ENCODE measurements around the gene HLCS. TPM values are rescaled to one million over a fixed set of nuclear protein-coding genes. Genes with fewer than 3 reads are reported as not detected.

The HLCS gene
- polyA plus RNA-seq, 1 of the 3 experiments (the other 2 are of a cell fraction): 13.0 TPM

GRCh38 chr21:36750576-36750959, 215.9 kb downstream of the HLCS start:
- Histone ChIP-seq H3K9me2 (no peaks in the 10 kb centered on the region), H2AFZ (ENCODE audit: low read depth) (no peak overlapping the region), H3K4me1 (ENCODE audit: control insufficient read depth in 1 of 2, insufficient read depth in 2 of 2, low read depth in 1 of 2, low read length in 1 of 2) (peaks cover 4 to 7% of the 10 kb centered on the region in 2 experiments; a peak in 2 of 4 replicates), H3K36me3 (replicated peaks in 1 of 2; ENCODE audit: control insufficient read depth in 1 of 2, insufficient read depth in 2 of 2, low read length in 1 of 2) (peaks cover 8 to 11% of the 10 kb centered on the region in 2 experiments), H3K4me3 (ENCODE audit: low read depth in 2 of 2, low read length in 1 of 2) (no peak overlapping the region), H3K9me3 (no peaks in the 10 kb centered on the region), H3K9ac (no peak overlapping the region), H3F3A (replicated peaks; ENCODE audit: insufficient read depth) (no peaks in the 10 kb centered on the region), H3K79me2 (ENCODE audit: insufficient read depth) (no peaks in the 10 kb centered on the region), H3K4me2 (no peak overlapping the region), H4K20me1 (ENCODE audit: insufficient read depth) (no peaks in the 10 kb centered on the region), H3K27ac (ENCODE audit: low read depth in 2 of 2, low read length in 1 of 2) (no peak overlapping the region), H3K27me3 (ENCODE audit: insufficient read depth) (no peaks in the 10 kb centered on the region; the same call in 1 of the 2 replicates)
- TF ChIP-seq TAF1 (IDR thresholded peaks at IDR 0.05; ENCODE audit: borderline replicate concordance, low read depth, low read length): no peak
- 94% methylated on average over 2 of the region's 2 CpGs for WGBS (ENCODE audit: low lambda C conversion rate)
- DNase-seq: no peak
- ChIA-PET POLR2A (no interaction called here), CTCF (no interaction called here)

GRCh38 chr21:36749935-36750575, 216.4 kb downstream of the HLCS start:
- no peak for DNase-seq
- POLR2A ChIA-PET: no interaction called here
- Histone ChIP-seq H3K27ac (ENCODE audit: low read depth in 2 of 2, low read length in 1 of 2) (no peak overlapping the region), H3F3A (replicated peaks; ENCODE audit: insufficient read depth) (no peaks in the 10 kb centered on the region), H3K4me3 (ENCODE audit: low read depth in 2 of 2, low read length in 1 of 2) (no peak overlapping the region), H3K9me3 (no peaks in the 10 kb centered on the region), H3K36me3 (replicated peaks in 1 of 2; ENCODE audit: control insufficient read depth in 1 of 2, insufficient read depth in 2 of 2, low read length in 1 of 2) (peaks cover 6 to 11% of the 10 kb centered on the region in 2 experiments), H3K27me3 (ENCODE audit: insufficient read depth) (no peaks in the 10 kb centered on the region; the same call in 1 of the 2 replicates), H3K9ac (no peak overlapping the region), H3K4me1 (ENCODE audit: control insufficient read depth in 1 of 2, insufficient read depth in 2 of 2, low read depth in 1 of 2, low read length in 1 of 2) (peaks cover 6 to 7% of the 10 kb centered on the region in 2 experiments; a peak in 2 of 4 replicates), H3K79me2 (ENCODE audit: insufficient read depth) (no peaks in the 10 kb centered on the region), H2AFZ (ENCODE audit: low read depth) (no peak overlapping the region), H3K9me2 (no peaks in the 10 kb centered on the region), H4K20me1 (ENCODE audit: insufficient read depth) (no peaks in the 10 kb centered on the region), H3K4me2 (no peak overlapping the region)
- TF ChIP-seq ELF1 (IDR thresholded peaks at IDR 0.05) (no peak), TAF1 (IDR thresholded peaks at IDR 0.05; ENCODE audit: borderline replicate concordance, low read depth, low read length) (no peak), MEF2A (IDR thresholded peaks at IDR 0.05; ENCODE audit: borderline replicate concordance, low read depth) (no peak), RAD21 (IDR thresholded peaks at IDR 0.05; ENCODE audit: low read length) (no peak), SIN3A (IDR thresholded peaks at IDR 0.05; ENCODE audit: borderline replicate concordance, low read depth, low read length) (no peak), RCOR1 (IDR thresholded peaks at IDR 0.05; ENCODE audit: low read length) (no peak), GATA2 (CRISPR knock-in tag; IDR thresholded peaks at IDR 0.05) (no peak), FOXM1 (IDR thresholded peaks at IDR 0.05; ENCODE audit: low read depth) (no peak), FOSL2 (IDR thresholded peaks at IDR 0.05; ENCODE audit: borderline replicate concordance, low read depth) (no peak), RFX5 (IDR thresholded peaks at IDR 0.05; ENCODE audit: low read length) (no peak), NFIC (IDR thresholded peaks at IDR 0.05; ENCODE audit: borderline replicate concordance) (no peak)
- TF ChIP-seq, protein P1, sequence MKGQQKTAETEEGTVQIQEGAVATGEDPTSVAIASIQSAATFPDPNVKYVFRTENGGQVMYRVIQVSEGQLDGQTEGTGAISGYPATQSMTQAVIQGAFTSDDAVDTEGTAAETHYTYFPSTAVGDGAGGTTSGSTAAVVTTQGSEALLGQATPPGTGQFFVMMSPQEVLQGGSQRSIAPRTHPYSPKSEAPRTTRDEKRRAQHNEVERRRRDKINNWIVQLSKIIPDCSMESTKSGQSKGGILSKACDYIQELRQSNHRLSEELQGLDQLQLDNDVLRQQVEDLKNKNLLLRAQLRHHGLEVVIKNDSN (IDR thresholded peaks at IDR 0.05; ENCODE audit: borderline replicate concordance, low read depth): no peak
- TF ChIP-seq, protein P2, sequence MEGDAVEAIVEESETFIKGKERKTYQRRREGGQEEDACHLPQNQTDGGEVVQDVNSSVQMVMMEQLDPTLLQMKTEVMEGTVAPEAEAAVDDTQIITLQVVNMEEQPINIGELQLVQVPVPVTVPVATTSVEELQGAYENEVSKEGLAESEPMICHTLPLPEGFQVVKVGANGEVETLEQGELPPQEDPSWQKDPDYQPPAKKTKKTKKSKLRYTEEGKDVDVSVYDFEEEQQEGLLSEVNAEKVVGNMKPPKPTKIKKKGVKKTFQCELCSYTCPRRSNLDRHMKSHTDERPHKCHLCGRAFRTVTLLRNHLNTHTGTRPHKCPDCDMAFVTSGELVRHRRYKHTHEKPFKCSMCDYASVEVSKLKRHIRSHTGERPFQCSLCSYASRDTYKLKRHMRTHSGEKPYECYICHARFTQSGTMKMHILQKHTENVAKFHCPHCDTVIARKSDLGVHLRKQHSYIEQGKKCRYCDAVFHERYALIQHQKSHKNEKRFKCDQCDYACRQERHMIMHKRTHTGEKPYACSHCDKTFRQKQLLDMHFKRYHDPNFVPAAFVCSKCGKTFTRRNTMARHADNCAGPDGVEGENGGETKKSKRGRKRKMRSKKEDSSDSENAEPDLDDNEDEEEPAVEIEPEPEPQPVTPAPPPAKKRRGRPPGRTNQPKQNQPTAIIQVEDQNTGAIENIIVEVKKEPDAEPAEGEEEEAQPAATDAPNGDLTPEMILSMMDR (IDR thresholded peaks at IDR 0.05): no peak
- TF ChIP-seq, protein P3, sequence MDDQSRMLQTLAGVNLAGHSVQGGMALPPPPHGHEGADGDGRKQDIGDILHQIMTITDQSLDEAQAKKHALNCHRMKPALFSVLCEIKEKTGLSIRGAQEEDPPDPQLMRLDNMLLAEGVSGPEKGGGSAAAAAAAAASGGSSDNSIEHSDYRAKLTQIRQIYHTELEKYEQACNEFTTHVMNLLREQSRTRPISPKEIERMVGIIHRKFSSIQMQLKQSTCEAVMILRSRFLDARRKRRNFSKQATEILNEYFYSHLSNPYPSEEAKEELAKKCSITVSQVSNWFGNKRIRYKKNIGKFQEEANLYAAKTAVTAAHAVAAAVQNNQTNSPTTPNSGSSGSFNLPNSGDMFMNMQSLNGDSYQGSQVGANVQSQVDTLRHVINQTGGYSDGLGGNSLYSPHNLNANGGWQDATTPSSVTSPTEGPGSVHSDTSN (IDR thresholded peaks at IDR 0.05): no peak
- CTCF ChIA-PET: interaction anchor here (1.4 kb wide), 1 partner anchor 8 kb away, joined by 6 read pairs; no protein-coding TSS in a partner anchor
- WGBS (ENCODE audit: low lambda C conversion rate): 90% methylated on average over 14 of the region's 14 CpGs
